HG02678 (cell line): Measurements from ENCODE around the gene GNGT2.
"Not testable (repeated sequence)": the region's sequence is repeated elsewhere in the genome, so short reads cannot be mapped to it uniquely, and the experiment has no call there.

Experiments
- ATAC-seq: cut with Tn5 transposase; IDR thresholded peaks from one replicate; pipeline ENCODE4 v1.9.1; 2021; ENCODE audit warnings: mild to moderate bottlenecking, moderate library complexity; ENCODE audit not compliant: unreplicated experiment

The GNGT2 gene

DNA sequence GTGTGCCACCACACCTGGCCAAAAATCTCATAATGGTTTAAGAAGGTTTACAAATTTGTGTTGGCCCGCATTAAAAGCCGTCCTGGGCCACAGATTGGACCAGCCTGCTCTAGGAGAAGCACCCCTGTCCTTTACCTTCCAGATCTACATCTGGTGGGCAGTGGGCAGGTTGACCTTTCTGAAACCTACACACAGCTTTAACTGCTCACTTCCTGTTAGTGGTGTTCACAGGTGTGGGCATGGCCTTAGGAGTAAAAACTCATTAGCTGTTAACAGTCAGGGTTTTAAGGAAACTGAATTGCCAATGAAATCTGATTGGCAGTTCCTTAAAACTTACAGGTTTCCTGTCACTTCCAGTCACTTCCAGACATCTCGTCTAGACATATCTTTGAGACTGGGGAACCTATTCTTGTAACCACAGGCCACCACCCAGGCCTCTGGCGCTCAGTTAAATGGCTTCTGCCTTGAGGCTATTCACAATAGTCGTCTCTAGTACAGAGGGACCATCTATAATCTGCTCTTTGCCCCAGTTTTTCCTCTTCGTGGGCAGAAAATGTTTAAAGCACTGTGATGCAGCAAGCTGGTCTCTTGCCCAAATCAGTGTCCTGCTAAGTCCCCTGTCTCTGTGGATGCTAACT lies 29.3 kb downstream of the GNGT2 start:
- no peak for ATAC-seq

- ATAC-seq = no peak
These were observed 30.1 kb downstream of the GNGT2 start for GRCh38 chr17:49180303-49180702.

DNA sequence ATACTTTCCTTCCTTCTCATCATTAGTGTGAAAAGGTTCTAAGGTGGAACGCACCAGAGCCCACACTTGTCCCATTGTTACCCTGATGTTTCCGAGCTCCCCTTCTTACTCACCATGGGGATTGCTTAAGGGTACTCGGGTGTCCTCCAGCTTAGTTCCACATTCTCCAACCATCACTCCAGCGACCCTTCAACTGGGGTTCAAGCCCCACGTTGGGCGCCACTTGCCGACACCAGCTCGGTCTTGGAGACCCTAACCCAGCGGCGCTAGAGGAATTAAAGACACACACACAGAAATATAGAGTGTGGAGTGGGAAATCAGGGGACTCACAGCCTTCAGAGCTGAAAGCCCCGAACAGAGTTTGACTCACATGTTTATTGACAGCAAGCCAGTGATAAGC lies 34.4 kb downstream of the GNGT2 start:
- ATAC-seq = not testable (repeated sequence)

- ATAC-seq = not testable (repeated sequence)
These were observed 39.7 kb downstream of the GNGT2 start for GRCh38 chr17:49170711-49171110.

GRCh38 chr17:49170216-49170615 lies 40.2 kb downstream of the GNGT2 start:
- no peak for ATAC-seq

DNA sequence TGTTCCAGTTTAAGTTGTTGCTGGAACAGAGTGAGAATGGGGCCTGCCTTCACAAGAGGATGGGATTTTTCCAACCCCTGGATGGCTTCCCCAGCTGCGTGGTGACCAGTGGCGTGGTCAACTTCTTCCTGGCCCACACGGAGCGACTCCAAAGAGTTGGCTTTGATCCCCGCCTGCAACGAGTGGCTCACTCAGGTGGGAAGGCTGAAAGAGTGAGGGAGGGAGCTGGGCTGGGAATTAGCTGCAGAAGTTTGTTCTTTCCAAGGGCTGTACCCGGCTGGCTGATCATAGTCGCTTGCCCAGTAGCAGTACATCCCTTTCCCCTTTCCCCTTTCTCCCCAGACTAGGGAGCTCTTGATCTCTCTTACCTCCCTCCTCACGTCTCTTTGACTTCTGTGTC lies 41.7 kb downstream of the GNGT2 start:
- ATAC-seq = no peak

DNA sequence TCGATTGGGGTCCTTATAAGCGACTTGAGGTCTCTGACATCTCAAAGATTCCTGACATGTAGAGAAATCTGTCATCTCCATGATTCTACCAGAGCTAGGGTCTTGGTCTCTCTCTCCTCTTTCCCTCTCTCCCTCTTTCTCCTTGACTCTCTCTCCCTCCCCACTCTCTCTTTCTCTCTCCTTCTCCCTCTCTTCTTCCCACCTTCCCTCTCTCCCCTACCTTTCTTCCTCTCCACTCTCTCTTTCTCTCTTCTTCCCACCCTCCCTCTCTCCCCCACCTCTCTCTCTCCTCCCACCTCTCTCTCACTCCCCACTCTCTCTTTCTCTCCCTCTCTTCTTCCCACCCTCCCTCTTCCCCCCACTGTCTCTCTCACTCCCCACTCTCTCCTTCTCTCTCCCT lies 45.2 kb downstream of the GNGT2 start:
- no peak for ATAC-seq

GRCh38 chr17:49162866-49163265 lies 47.5 kb downstream of the GNGT2 start:
- no peak for ATAC-seq

- no peak for ATAC-seq
These were observed 52.6 kb downstream of the GNGT2 start for GRCh38 chr17:49157784-49158183.

DNA sequence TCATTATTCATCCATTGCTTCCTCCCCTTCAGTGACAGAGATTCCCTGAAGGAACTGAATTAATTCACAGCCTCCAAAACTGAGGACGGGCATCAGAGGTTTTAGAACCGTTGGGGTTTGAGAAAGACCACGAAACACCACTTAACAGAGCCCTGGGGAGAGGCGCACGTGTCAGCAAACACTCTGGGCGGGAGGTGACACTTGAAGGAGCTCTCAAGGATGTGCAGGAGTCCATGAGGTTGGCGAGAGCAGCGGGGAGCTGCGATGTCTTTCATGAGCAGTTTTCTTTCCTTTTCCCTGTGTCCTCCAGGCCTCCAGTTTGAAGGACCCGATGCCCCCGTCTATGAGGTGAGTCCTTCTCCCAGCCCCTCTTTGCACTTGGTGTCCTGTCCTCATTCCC lies 54.1 kb downstream of the GNGT2 start:
- ATAC-seq = no peak
